GM18868 (cell line): Measurements from ENCODE around the gene STIM2.
A peak's percentile ranks its signal among the peaks of the same experiment; 100 is the strongest.
"Not testable (repeated sequence)": the region's sequence is repeated elsewhere in the genome, so short reads cannot be mapped to it uniquely, and the experiment has no call there.

Experiments
- ATAC-seq: cut with Tn5 transposase; IDR thresholded peaks from one replicate; pipeline ENCODE4 v1.9.1; 2021; ENCODE audit warnings: mild to moderate bottlenecking, moderate library complexity; ENCODE audit not compliant: unreplicated experiment

Gene STIM2

DNA sequence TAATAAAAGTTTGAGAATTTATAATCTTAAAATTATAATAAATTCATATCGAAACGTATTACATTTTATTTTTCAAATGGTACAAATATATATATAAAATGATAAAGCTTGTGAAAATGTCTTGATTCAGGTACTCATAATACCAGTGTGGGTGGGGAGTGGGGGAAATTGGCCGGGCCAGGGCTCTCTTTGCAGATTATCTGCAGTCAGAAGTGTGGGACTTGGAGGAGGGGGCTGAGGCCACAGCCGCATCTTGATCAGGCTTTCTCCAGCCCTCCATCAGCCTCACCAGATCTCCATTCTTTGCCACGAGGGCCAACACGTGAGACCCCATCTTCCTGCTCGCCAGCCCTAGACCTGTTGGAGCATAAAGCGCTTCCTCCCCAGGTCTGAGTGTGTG, 86.7 kb downstream of the STIM2 start:
- no peak for ATAC-seq

- ATAC-seq, result no peak
Observed at GRCh38 chr4:26950446-26950845, 89.8 kb downstream of the STIM2 start.

DNA sequence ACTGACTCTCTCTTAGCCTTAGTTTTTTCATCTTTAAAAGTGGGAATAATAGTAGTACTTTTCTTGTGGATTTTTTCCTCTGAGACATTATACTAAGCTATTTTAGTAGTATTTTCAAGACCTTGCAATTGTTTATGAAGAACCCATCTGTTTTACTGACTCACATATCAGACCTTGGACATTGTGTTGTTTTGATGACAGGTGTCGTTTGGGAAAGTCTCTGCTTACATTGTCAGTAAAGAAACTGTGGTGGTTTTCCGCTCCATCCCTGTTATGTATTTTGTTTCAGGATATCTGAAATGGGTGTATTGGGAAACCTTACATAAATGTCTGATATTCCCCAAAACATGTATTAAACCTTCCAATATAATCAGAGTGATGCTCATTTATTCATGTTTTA, 92.2 kb downstream of the STIM2 start:
- ATAC-seq, result no peak

DNA sequence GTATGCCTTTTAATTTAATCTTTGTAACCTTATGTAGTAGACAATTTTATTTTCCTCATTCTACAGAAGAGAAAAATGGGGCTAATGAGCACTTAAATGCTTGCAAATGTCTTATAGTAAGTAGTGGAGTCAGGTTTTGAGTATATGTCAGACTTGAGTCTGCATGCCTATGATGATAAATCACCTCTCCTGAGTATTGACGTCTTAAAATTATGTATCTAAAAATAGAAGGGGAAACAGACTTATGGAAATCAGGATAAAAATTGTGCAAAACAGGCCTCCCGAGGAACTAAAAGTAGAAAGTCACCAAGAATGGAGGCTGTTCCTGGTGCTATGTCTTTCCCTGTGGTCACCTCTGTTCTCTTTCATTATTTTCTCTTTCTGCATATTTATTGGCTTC, 92.7 kb downstream of the STIM2 start:
- ATAC-seq, result no peak

DNA sequence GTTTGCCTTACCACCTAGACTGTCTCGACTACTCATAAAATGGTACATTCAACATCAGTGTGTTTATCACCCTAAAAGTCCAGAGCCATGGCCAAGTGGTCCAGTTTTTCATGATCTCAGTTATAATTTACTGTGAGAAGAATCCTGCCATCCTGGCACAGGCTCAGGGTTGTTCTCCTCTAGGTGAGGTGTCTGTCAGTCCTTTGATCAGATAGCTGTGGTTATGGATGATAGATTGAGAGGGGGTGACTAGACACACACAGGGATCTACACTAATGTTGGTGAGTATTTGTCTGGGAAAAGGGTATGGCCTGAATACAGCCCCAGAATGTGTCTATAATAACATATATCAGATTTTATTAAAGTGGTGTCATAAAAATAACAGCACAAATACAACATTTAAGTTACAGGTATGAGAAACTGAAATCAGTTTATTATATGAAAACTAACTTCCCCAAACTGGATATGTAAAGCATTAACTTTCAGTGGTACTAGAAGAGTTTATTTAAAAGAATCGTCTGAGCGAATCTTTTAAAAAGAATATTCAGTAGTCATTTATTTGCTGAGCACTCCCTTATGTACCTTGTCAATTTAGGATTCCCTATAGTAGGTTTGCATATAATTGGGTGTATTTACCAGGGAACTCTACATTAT, 93.3 kb downstream of the STIM2 start:
- no peak for ATAC-seq

GRCh38 chr4:26955241-26955640, 94.6 kb downstream of the STIM2 start:
- no peak for ATAC-seq

DNA sequence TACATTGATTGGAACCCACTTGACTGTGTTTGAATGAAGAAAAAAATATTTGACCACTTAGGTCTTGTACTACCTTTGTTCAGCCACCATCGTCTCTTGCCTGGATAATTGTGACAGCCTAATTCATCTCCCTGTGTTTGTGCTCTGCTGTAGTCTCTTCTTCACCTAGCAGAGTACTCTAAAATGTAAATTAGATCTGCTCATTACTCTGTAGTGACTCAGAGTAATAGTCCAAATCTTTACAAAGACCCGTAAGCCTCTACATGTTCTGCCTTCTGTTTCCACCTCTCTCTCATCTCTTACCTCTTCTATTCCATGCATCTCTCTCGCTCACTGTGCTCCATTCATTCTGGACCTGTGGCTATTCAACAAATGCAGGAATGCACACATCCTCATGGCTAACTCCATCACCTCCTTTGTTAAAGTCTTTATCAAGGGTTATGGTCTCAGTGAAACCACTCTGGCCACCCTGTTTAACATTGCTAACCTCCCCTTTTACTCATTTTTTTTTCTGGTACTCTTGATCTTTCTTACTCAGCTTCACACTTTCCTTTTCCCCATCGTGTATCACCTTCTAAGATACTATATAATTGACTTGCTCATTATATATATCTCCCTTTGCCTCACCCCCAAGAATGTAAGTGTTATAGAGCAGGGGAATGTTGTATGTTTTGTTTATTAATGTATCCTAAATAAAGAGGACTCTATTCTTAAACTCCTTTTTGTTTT, 98.4 kb downstream of the STIM2 start:
- no peak for ATAC-seq

GRCh38 chr4:26959654-26960047, 99.0 kb downstream of the STIM2 start:
- ATAC-seq, result no peak

DNA sequence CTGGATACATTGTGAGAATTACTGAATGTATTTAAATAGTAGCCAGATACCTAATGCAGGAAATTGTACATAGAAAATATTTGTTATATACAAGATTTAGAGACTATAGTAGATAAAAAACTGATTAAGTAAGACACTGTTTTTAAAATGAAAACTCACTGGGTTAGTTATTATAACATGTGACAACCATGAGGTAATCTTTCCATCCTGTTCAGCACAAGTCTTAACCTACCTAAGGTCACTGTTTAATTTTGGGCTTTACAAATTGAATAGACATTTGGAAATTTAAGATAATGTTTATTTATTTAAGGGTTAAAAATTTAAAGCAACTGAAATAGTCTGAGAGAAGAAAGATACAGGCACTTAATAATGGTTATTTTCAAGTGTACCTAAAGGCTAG, 102.1 kb downstream of the STIM2 start:
- no peak for ATAC-seq

GRCh38 chr4:26964512-26964911, 103.9 kb downstream of the STIM2 start:
- no peak for ATAC-seq

DNA sequence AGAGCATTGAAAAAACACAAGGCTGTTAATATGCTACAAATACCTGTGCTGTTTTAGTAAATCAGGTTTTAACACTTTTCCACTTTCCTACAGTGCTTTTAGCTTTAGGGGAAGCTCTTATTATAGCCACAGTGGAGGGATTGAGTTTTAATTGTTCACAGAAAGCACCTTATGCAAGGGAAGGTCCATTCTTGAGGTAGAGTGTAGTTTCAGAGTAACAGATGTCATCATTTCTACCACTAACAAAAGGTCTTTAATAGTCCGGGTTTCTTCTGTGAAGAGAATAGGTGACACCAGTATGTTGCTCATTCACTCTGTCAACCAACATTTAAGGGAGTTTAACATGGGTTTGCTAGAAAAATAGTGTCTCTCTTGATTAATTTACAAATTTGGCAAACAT, 104.4 kb downstream of the STIM2 start:
- ATAC-seq, result peak; percentile 86

- ATAC-seq, result not testable (repeated sequence)
Observed at GRCh38 chr4:26975464-26976181, 115.0 kb downstream of the STIM2 start.

DNA sequence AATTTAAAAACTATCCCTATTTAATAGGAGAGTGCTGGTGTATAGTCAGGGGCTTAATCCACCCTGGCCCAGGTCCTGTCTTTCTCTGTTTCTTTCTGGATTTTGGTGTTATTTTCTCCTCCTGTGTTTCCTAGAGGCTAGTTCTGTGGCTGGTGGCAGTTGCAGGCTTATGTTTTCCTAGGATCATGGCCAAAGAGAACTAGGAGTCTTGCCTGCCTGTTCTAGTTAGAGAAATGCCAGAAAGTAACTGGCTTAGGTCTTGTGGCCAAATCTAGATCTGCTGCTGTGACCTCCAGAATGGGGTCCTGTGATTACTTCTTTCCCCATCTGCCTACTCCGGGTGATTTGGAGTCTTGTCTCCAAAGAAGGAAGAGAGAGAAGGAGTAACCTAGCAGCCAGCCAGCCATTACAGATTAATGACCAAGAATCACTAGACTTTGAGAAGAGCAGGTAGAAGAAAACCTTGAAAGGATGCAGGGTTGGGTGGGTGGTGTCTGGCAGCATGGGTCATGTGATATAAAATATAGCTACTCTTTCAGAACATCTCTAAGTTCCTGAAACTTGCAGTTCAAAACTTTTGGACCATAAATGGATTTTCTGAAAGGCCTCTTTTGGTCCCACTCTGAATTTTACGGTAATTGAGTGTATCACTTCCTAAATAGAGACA, 117.9 kb downstream of the STIM2 start:
- ATAC-seq, result peak; percentile 41

GRCh38 chr4:26984896-26985295, 124.3 kb downstream of the STIM2 start:
- no peak for ATAC-seq

DNA sequence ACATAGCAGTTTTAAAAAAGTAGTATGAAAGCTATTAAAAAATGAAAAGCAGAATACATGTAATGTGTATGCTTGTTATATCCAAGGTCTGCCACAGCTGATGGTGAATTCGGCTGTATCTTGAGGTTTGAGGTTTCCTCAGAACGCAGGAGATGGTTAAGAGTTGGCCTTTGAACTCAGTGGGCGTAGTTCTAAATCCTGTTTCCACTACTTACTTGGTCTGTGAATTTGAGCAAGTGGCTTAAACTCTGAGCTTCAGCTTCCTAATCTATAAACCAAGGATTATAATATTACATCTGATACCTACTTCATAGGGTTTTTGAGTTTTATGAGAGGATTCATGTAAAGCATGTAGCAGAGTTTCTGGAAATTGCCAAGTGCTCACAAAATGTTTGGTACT, 125.2 kb downstream of the STIM2 start:
- peak; percentile 91 for ATAC-seq

DNA sequence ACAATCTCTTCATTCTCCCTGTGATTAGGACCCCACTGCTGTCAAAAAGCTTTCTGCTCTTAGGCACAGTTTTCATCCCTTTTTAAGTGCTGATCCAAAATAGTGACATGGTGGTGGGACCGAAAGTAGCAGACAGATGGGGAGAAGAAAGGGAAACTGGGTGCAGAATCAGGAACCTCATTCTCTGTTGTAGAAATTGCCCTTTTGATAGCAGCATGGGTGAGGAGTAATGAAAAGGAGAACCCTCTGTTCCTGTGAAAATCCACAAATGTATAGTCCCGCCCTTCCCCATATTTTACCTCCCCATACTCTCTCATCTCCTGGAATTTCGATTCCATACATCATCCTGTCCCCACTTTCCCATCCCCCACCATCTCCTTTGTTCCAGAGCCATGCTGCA, 126.5 kb downstream of the STIM2 start:
- ATAC-seq, result no peak

- no peak for ATAC-seq
Observed at GRCh38 chr4:26991057-26991456, 130.4 kb downstream of the STIM2 start.

- ATAC-seq, result peak; percentile 91
Observed at GRCh38 chr4:26992657-26993361, 132.2 kb downstream of the STIM2 start.

DNA sequence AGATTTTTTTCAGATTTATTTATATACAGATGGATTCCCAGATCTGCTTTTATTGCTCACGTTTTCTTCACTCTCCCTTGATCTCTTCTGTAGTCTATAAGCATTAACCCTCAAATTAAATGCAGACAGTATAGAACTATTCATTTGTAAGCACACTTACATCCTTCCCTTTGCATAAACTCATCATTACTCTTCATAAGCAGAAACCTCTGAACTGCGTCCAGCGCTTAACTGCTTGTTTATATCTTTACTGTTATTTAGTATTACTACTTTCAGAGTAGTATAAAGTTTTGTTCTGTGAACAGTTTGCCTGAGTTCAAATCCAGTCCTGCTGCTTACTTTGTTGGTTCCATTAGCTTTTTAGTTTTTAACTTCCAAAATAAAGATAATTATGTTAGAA, 132.9 kb downstream of the STIM2 start:
- ATAC-seq, result no peak

DNA sequence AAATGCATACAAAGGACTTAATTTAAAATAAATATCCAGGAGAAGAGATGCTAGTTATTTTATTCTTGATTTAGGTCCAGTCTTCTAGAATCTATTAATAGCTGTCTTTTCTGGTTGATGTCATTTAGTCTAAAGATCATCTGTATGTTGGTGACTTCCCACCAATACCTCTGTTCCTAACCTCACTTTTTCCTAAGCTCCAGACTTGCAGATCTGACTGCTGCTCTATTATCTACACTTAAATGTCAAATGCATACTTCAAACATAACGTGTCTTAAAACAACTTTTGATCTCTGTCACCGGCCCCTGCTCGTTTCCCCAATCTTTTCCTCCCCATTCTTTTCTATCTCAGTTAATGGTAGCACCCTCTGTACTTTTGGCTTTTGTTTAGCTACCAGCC, 133.3 kb downstream of the STIM2 start:
- ATAC-seq, result no peak

DNA sequence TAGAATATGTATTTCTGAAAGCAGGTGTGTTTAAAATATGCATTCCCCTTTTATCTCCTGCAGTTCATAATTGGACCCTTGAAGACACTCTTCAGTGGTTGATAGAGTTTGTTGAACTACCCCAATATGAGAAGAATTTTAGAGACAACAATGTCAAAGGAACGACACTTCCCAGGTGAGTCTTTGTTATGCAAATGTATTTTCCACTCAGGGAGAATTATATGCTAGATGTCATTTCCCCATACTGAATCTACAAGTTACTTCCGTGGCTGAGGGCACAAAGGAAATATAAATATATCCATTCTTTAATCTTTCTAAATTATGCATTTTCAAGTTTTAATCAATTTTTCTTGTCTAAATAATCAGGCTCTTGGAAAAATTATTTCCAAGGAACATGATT, 134.7 kb downstream of the STIM2 start:
- ATAC-seq, result no peak
